Activated CD8-positive, alpha-beta memory T cell treated with anti-CD3 and anti-CD28 coated beads, Interleukin-2, amount 50 U/mL, for 48 hours (primary cell): ENCODE results near the gene ANO1.

ENCODE experiments used
- DNase-seq: peaks from one replicate; pipeline ENCODE4 v3.0.0-alpha.2; 2020

Gene ANO1

DNA sequence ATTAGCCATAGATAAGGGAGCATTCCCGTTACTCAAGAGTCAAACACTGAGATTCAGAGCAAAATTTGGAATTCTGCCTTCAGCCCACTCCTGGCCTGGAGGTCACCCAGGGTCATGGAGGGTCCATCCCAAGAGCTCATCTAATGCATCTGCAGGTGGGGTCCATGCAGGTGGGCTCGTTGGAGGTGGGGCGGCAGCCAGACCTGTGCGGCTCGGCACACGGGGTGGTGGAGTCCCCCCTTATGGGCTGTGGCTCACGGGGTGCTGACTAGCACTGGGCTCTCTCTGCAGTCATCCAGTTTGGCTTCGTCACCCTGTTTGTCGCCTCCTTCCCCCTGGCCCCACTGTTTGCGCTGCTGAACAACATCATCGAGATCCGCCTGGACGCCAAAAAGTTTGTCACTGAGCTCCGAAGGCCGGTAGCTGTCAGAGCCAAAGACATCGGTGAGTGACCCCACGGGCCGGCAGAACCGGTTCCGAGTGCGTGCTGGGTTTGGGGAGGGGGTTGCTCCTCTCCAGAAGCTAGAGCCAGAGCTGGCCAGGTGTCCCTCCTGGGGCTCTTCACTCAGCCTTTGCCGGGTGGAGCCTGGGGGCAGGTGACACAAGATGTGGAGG is 92.6 kb downstream of the ANO1 start:
- DNase-seq: no peak

DNA sequence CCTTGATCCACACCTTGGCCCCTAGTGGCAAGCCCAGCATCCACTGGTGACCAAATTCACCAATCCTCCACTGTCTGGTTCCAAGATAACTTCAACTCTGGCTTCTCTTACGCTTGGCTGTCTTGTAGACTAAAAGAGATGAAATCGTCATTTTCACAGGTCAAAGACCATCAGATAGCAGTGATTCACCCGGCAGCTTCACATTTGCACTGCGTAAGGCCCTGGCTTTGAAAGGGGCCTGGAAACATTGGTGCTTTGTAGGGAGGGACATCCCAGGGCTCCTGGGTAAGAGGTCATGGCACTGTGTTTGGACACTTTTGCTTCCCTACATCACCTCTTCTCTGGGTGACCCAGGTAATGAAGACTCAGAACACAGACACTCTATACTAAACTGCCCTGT is 94.9 kb downstream of the ANO1 start:
- DNase-seq: no peak

DNA sequence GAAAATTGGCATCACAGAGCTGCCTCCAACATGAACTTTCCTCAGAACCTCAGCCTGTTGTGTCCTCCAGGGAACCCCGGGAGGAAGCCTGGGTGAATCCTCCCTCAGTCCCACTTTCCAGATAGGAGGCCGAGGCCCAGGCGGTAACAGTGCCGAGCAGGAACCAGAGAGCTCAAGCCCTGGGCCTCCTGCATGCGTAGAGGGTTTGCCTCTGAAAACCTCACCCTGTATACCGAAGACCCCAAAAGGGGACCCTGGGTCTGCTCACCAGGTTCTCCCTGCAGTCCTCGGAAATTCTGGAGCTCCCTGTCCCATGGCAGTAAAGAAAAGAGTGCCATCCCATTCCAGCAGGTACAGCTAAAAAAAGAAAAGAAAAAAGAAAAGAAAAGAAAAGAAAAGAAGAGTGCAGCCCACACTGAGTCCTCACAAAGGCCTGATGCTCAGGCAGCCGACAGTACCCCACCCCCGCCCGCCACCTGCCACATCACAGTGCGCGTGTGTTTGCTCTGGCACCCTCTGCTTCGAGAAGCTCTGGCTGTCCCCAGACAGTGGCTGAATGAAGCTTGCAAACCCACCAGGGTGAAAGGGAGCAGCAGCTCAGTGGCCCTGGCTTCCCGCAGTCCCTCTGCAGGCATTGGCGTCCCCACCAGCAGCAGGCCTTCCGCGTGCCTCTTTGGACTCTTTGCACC is 96.6 kb downstream of the ANO1 start:
- DNase-seq: no peak

GRCh38 chr11:70175236-70175698 is 97.2 kb downstream of the ANO1 start:
- no peak for DNase-seq

DNA sequence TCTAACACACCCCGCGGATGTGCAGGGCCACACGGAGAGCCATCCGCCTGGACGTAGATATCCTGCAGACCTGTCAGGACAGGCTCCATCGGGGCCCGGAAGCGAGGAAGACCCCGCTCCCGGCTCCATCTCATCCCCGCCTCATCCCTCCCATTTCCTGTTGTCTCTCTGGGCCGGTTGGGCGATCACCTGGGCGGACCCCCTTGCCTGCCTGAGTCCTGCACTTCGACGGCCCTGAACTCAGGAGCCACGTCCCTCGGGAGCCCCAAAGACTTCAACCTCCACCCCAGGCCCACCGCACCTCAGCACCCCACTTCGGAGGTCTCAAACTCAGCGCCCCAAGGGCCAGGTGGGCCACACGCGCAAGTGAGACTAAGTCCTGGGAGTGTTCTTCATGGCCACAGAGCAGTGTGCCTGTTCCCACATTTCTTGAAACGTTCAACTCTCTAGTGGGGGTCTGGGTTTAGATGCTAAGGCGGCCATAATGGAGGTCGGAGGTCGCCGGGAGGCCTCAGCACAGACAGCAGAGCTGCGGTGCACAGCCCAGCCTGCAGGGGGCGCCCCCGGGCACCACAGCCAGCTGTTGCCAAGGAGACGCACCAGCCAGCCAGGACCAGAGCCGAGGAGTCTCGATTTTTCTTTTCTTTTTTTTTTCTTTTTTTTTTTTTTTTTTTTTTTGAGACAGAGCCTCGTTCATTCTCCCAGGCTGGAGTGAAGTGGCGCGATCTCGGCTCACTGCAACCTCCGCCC is 99.0 kb downstream of the ANO1 start:
- DNase-seq: peak; percentile 90

- no peak for DNase-seq
These were observed 102.8 kb downstream of the ANO1 start for GRCh38 chr11:70180906-70181305.

GRCh38 chr11:70182266-70182665 is 104.1 kb downstream of the ANO1 start:
- no peak for DNase-seq

DNA sequence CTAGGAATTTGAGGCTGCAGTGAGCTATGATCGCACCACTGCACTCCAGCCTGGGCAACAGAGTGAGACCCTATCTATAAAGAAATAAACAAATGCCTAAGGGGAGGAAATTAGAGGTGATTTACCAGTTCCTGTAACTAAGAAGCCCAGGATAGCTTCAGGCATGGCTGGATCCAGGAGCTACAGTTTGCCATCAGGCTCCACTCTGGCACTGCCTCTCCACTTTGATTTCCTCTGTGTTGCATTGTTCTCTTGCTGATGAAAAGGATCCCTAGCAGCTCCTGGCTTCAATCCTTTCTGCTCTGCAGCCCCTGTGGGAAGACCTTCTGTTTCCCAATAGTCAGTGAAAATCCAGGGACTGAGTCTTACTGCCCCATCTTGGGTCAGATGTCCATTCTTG is 104.9 kb downstream of the ANO1 start:
- DNase-seq: no peak

DNA sequence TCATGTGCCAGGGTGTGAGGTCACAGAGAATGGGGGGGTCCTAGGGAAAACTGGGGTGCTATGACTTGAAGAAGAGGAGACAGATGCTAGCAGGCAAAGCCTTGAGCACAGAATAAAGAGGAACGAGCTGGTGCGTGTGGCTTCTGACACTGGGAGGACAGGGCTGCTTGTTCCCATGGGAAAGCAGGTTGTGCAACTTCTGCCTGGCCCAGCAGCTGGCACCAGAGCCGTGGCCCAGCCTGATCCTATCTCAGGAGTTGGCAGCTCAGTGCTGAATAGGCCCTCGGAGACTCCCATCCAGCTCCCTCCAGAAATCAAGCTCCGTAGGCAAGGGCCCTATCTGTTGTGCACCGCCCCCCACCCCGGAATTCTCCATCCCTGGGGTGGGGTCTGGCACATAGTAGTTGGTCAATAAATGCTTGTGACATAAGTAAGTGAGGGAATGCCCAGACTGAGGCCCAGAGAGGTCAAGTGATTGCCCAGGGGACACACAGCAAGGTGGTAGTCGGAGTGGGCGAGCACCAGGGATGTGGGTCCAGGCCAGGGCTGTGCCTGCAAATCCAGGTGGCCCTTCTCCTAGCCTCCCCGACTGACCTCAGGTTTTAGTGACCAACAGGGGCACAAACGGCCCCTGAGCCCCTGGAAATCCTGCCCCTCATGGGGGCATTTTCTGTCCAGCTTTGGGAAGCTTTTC is 105.5 kb downstream of the ANO1 start:
- DNase-seq: no peak

GRCh38 chr11:70184396-70184795 is 106.3 kb downstream of the ANO1 start:
- no peak for DNase-seq

DNA sequence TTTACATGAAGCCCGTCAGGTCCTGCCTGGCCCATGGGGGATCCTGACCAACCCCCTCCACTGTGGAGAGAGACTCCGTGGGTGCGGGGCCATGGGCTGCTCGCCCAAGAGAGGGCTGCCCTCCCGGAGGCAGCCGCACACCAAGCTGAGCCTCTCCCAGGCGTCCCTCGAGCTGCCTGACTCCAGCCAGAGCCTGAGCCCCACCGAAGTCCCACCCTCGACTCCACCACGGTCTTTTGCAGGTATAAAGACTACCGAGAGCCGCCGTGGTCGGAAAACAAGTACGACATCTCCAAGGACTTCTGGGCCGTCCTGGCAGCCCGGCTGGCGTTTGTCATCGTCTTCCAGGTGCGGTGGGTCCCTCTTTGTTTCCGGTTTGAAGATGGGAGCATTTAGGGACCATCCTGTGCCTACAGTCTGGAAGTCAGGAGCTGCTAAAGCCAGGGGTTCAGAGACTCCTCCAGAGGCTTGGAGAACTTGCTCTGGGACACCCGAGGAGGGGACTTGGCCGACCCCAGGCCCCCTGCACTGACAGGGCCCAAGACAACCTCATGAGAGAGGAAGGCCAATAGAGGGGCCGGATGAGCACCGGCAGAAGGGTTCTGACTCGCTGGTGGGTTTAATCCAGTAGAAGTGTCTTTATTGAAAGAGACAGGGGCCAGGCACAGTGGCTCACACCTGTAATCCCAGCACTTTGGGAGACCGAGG is 107.4 kb downstream of the ANO1 start:
- DNase-seq: no peak

DNA sequence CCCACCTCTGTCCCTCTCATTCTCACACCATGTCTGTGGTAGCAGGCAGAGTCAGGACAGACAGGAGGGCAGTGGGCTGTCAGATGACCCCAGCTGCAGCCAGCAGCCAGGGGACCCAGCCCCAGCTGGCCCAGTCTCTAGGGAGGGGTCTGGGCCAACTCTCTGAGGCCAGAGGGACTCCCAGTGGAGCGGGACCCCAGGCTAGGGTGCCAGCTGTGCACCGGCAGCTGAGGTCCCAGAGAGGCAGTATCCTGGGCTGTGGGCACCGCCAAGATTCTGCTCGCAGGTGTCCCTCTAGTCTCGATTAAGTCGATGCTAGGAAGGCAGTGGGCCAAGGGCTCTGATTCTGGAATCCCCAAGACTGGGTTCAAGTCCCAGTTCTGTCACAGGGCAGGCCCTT is 108.3 kb downstream of the ANO1 start:
- no peak for DNase-seq

DNA sequence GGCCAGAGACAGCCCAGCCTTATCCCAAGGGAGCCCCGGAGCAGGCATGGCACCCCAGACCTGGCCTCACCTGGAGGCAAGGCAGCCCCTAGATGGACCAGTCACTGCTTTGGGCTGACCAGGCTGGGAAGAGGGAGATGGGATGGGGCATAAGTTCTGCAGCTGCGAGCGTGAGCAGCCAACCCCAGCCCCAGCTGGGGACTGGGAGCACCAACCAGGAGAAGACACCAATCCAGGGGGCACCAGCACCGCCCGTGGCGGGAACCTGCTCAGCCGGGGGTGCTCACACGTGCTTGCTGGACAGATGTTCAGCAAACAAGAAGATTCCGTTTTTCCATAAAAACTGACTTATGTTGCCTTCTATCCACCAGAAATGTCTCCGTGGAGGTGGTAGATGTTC is 108.8 kb downstream of the ANO1 start:
- no peak for DNase-seq

DNA sequence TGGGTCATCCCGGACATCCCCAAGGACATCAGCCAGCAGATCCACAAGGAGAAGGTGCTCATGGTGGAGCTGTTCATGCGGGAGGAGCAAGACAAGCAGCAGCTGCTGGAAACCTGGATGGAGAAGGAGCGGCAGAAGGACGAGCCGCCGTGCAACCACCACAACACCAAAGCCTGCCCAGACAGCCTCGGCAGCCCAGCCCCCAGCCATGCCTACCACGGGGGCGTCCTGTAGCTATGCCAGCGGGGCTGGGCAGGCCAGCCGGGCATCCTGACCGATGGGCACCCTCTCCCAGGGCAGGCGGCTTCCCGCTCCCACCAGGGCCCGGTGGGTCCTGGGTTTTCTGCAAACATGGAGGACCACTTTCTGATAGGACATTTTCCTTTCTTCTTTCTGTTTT is 109.7 kb downstream of the ANO1 start:
- no peak for DNase-seq

GRCh38 chr11:70189622-70190021 is 111.5 kb downstream of the ANO1 start:
- no peak for DNase-seq

GRCh38 chr11:70191495-70192140 is 113.5 kb downstream of the ANO1 start:
- peak; percentile 86 for DNase-seq

DNA sequence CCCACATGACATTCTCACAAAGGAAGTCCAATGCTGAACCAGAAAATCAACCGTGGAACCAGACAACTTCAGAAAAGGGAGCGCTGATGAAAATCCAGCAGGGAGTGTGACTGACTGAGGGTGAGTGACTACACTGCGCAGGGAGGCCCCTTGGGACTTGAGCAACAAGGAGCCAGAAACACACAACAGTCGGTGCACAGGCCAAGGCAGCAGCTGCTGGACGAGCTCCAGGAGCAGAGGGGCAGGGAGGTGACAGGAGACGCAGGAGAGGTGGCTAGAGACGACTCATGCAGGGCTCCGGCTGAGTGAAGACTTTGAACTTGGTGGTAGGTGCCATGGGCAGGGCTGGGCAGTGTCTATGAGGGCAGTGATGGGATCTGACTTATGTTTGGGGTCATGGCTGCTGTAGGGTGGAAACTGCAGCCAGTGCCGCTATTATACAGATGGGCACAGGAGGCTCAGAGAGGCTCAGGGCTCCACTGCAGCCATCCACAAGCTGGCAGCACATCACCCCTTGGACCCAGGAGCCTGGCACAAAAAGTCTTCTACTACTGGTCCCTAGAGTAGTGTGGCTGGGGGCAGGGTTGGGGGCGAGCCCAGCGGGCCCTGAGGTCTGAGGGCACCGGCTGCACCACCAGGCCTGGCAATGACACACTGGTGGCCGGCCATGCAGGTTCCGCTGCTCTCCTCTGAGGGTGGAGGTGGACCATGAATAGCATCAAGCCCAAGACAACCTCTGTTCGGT is 114.7 kb downstream of the ANO1 start:
- no peak for DNase-seq

DNA sequence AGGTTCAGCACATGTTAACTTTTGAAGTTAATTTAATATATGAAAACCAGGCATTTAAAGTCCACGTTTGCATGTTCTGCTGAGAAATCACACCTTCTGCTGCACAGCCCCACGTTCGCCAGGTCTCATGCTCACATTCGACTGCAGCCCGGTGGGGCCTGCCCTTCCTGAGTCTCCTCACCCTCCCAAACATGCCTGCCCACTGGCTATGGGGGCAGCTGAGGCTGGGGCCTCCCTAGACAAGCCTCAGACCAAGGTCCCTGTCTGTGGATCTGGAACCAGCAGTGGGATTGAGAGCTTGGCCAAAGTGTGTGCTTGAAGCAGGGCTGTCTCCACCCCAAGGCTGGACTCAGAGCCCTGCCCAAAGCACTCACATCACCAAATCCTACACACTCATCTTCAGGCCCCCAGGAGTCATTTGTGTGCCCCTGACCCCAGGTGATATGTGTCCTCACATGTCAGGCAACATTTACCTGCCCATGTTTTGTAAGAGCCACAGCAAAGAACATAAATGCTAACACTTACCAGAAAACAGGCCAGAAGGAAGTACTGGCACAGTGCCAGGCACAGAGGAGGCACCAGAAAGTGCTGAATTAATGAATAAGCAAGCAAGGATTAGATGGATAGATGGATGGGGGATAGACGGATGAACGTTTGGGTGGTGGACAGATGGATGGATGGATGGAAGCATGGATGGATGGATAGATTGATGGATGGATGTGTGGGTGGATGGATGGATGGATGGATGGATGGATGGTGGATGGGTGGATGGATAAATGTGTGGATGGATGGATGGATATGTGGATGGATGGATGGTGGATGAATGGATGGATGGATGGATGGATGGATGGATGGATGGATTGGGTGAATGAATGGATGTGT is 115.5 kb downstream of the ANO1 start:
- DNase-seq: no peak

GRCh38 chr11:70194792-70195791 is 117.0 kb downstream of the ANO1 start:
- DNase-seq: no peak
